Measurements from ENCODE around the gene EFCC1.
A peak's percentile ranks its signal among the peaks of the same experiment; 100 is the strongest.

EFCC1 gene

DNA sequence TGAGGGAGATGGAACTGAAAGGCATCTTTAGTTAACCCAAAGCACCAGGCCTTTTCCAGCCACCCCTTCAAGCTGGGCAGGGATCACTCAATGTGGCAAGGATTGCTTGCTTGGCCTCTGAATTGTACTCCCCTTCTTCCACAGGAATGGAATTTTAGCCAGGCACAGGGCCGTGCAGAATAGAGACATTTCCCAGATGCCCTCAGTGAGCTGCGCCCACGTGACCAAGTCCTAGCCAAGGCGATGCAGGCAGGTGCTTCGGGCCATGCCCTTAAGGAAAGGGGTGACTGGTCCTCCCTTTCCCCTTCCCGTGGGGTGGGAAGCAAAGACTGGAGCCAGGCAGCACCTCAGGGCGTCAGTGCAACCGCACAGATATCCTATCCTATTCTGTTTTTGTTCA, 77.4 kb downstream of the EFCC1 start:
- Histone ChIP-seq H2AFZ (ENCODE audit: insufficient read depth, low read length, poor library complexity) (no peak overlapping the region), H3K4me1 (ENCODE audit: control insufficient read depth in 1 of 2, insufficient read depth in 2 of 2, low read length in 2 of 2) (no peaks in the 10 kb centered on the region), H4K12ac (ENCODE audit: low read depth, low read length) (no peak overlapping the region), H4K8ac (ENCODE audit: low read depth, low read length) (no peak overlapping the region), H3K27me3 (ENCODE audit: insufficient read depth, low read length) (no peaks in the 10 kb centered on the region), H2BK12ac (ENCODE audit: low read length) (no peak overlapping the region), H3K9me3 (ENCODE audit: insufficient read depth, low read depth, low read length) (no peaks in the 10 kb centered on the region), H3K18ac (ENCODE audit: low read length) (no peak overlapping the region), H2BK5ac (ENCODE audit: low read depth, low read length, poor library complexity) (no peak overlapping the region), H2AK5ac (ENCODE audit: low read length) (no peak overlapping the region), H2BK120ac (ENCODE audit: insufficient read depth, low read length, poor library complexity) (no peak overlapping the region), H3K36me3 (ENCODE audit: control insufficient read depth in 1 of 2, insufficient read depth in 2 of 2, low read length in 2 of 2) (no peaks in the 10 kb centered on the region), H3K4me2 (ENCODE audit: low read length) (no peak overlapping the region), H3K4me3 (ENCODE audit: low read depth, low read length) (no peak overlapping the region), H4K91ac (ENCODE audit: low read depth, low read length) (no peak overlapping the region), H3K23ac (ENCODE audit: low read length) (no peak overlapping the region), H3K9ac (ENCODE audit: low read length) (peak overlapping the region; percentile 50), H3K14ac (ENCODE audit: low read length) (no peak overlapping the region), H3K79me2 (ENCODE audit: control insufficient read depth, insufficient read depth, low read length, poor library complexity) (no peaks in the 10 kb centered on the region), H3K27ac (ENCODE audit: low read depth, low read length) (no peak overlapping the region), H3K4ac (ENCODE audit: low read depth, low read length) (no peak overlapping the region), H3K79me1 (ENCODE audit: low read length) (no peaks in the 10 kb centered on the region)
- DNase-seq: no peak
- no CpG with 5 or more reads among the region's 8 CpGs for WGBS (ENCODE audit: extremely low coverage, insufficient coverage, insufficient read length)

DNA sequence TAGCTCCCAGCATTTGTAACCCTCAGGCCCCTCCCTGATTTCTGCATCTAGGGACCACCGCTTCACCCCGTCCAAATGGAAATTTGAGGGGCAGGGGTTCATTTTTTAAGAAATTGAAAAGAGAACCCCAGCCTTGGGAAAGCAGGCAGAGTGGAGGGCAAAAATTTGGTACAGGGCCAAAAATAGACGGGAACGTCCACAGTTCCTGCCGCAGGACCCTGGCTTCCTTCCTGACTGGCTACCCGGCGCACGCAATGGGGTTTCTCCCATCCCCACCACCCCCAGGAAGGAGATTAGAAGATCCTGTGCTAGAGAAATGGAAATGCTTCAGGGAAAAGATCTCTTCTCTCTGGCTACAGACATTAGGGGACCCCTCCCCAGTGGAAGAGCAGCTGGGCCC, 80.4 kb downstream of the EFCC1 start:
- Histone ChIP-seq H3K9ac (ENCODE audit: low read length) (no peak overlapping the region), H4K8ac (ENCODE audit: low read depth, low read length) (no peak overlapping the region), H4K12ac (ENCODE audit: low read depth, low read length) (no peak overlapping the region), H3K23ac (ENCODE audit: low read length) (no peak overlapping the region), H4K91ac (ENCODE audit: low read depth, low read length) (no peak overlapping the region), H2AK5ac (ENCODE audit: low read length) (no peak overlapping the region), H2AFZ (ENCODE audit: insufficient read depth, low read length, poor library complexity) (no peak overlapping the region), H3K27me3 (ENCODE audit: insufficient read depth, low read length) (no peaks in the 10 kb centered on the region), H3K79me1 (ENCODE audit: low read length) (no peaks in the 10 kb centered on the region), H3K14ac (ENCODE audit: low read length) (no peak overlapping the region), H2BK5ac (ENCODE audit: low read depth, low read length, poor library complexity) (no peak overlapping the region), H3K4me1 (ENCODE audit: control insufficient read depth in 1 of 2, insufficient read depth in 2 of 2, low read length in 2 of 2) (no peaks in the 10 kb centered on the region), H3K36me3 (ENCODE audit: control insufficient read depth in 1 of 2, insufficient read depth in 2 of 2, low read length in 2 of 2) (peaks cover 0 to 2% of the 10 kb centered on the region in 2 experiments), H3K9me3 (ENCODE audit: insufficient read depth, low read depth, low read length) (no peaks in the 10 kb centered on the region), H3K18ac (ENCODE audit: low read length) (no peak overlapping the region), H3K27ac (ENCODE audit: low read depth, low read length) (no peak overlapping the region), H3K79me2 (ENCODE audit: control insufficient read depth, insufficient read depth, low read length, poor library complexity) (no peaks in the 10 kb centered on the region), H3K4me2 (ENCODE audit: low read length) (no peak overlapping the region), H2BK120ac (ENCODE audit: insufficient read depth, low read length, poor library complexity) (no peak overlapping the region), H2BK12ac (ENCODE audit: low read length) (no peak overlapping the region), H3K4ac (ENCODE audit: low read depth, low read length) (no peak overlapping the region), H3K4me3 (ENCODE audit: low read depth, low read length) (no peak overlapping the region)
- no CpG with 5 or more reads among the region's 8 CpGs for WGBS (ENCODE audit: extremely low coverage, insufficient coverage, insufficient read length)
- DNase-seq: no peak

DNA sequence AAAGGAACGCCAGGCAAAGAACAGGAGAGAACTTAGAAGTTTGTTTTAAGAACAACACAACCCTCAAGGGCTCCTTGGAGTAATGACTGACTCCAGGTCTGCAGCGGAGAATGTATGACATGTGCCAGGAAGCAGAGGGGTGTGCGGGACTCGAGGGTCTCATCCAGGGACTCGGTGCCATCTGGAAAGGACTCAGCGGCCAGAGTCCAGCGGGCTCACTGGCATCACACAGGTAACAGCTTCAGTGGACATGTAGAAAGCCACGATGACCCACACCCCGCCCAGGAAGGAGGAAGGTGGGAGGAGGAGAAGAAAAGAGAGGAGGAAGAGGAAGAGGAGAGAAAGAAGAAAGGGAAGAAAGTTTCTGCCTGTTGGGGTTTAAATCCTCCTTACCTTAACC, 80.9 kb downstream of the EFCC1 start:
- Histone ChIP-seq H3K9me3 (ENCODE audit: insufficient read depth, low read depth, low read length) (no peaks in the 10 kb centered on the region), H2BK5ac (ENCODE audit: low read depth, low read length, poor library complexity) (no peak overlapping the region), H3K79me2 (ENCODE audit: control insufficient read depth, insufficient read depth, low read length, poor library complexity) (no peaks in the 10 kb centered on the region), H2BK12ac (ENCODE audit: low read length) (no peak overlapping the region), H3K23ac (ENCODE audit: low read length) (no peak overlapping the region), H2BK120ac (ENCODE audit: insufficient read depth, low read length, poor library complexity) (no peak overlapping the region), H3K14ac (ENCODE audit: low read length) (no peak overlapping the region), H3K4me2 (ENCODE audit: low read length) (no peak overlapping the region), H2AK5ac (ENCODE audit: low read length) (no peak overlapping the region), H3K9ac (ENCODE audit: low read length) (no peak overlapping the region), H4K8ac (ENCODE audit: low read depth, low read length) (no peak overlapping the region), H2AFZ (ENCODE audit: insufficient read depth, low read length, poor library complexity) (no peak overlapping the region), H3K79me1 (ENCODE audit: low read length) (no peaks in the 10 kb centered on the region), H4K12ac (ENCODE audit: low read depth, low read length) (no peak overlapping the region), H3K4me3 (ENCODE audit: low read depth, low read length) (no peak overlapping the region), H3K27me3 (ENCODE audit: insufficient read depth, low read length) (no peaks in the 10 kb centered on the region), H3K18ac (ENCODE audit: low read length) (no peak overlapping the region), H4K91ac (ENCODE audit: low read depth, low read length) (no peak overlapping the region), H3K4ac (ENCODE audit: low read depth, low read length) (no peak overlapping the region), H3K36me3 (ENCODE audit: control insufficient read depth in 1 of 2, insufficient read depth in 2 of 2, low read length in 2 of 2) (peaks cover 0 to 2% of the 10 kb centered on the region in 2 experiments), H3K27ac (ENCODE audit: low read depth, low read length) (no peak overlapping the region), H3K4me1 (ENCODE audit: control insufficient read depth in 1 of 2, insufficient read depth in 2 of 2, low read length in 2 of 2) (no peaks in the 10 kb centered on the region)
- no CpG with 5 or more reads among the region's 9 CpGs for WGBS (ENCODE audit: extremely low coverage, insufficient coverage, insufficient read length)
- no peak for DNase-seq

DNA sequence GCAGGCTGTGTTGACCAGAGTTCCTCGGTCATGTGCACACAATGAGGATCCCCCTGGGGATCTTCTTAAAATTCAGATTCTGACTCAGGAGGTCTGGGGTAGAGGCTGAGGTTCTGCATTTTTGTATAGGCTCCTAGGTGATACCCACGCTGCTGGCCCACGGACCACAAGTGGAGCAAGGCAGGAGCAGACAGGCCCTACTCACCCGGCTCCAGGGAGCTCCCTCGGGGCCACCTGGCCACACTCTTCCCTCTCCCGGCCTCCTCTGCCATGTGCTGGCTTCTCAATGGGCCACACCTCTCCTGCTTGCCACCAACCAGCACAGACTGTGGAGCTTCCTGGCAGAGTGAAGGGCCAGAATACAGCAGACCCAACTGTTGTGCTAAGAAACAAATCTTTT, 83.4 kb downstream of the EFCC1 start:
- Histone ChIP-seq H3K9ac (ENCODE audit: low read length) (no peak overlapping the region), H3K4ac (ENCODE audit: low read depth, low read length) (no peak overlapping the region), H2AFZ (ENCODE audit: insufficient read depth, low read length, poor library complexity) (no peak overlapping the region), H2BK120ac (ENCODE audit: insufficient read depth, low read length, poor library complexity) (no peak overlapping the region), H3K27ac (ENCODE audit: low read depth, low read length) (no peak overlapping the region), H3K36me3 (ENCODE audit: control insufficient read depth in 1 of 2, insufficient read depth in 2 of 2, low read length in 2 of 2) (peaks cover 0 to 2% of the 10 kb centered on the region in 2 experiments), H3K79me1 (ENCODE audit: low read length) (no peaks in the 10 kb centered on the region), H3K23ac (ENCODE audit: low read length) (no peak overlapping the region), H3K9me3 (ENCODE audit: insufficient read depth, low read depth, low read length) (no peaks in the 10 kb centered on the region), H2AK5ac (ENCODE audit: low read length) (no peak overlapping the region), H2BK12ac (ENCODE audit: low read length) (no peak overlapping the region), H4K91ac (ENCODE audit: low read depth, low read length) (no peak overlapping the region), H3K79me2 (ENCODE audit: control insufficient read depth, insufficient read depth, low read length, poor library complexity) (no peaks in the 10 kb centered on the region), H4K8ac (ENCODE audit: low read depth, low read length) (no peak overlapping the region), H4K12ac (ENCODE audit: low read depth, low read length) (no peak overlapping the region), H3K4me1 (ENCODE audit: control insufficient read depth in 1 of 2, insufficient read depth in 2 of 2, low read length in 2 of 2) (no peaks in the 10 kb centered on the region), H2BK5ac (ENCODE audit: low read depth, low read length, poor library complexity) (no peak overlapping the region), H3K27me3 (ENCODE audit: insufficient read depth, low read length) (no peaks in the 10 kb centered on the region), H3K4me3 (ENCODE audit: low read depth, low read length) (no peak overlapping the region), H3K14ac (ENCODE audit: low read length) (no peak overlapping the region), H3K4me2 (ENCODE audit: low read length) (no peak overlapping the region), H3K18ac (ENCODE audit: low read length) (no peak overlapping the region)
- no CpG with 5 or more reads among the region's 6 CpGs for WGBS (ENCODE audit: extremely low coverage, insufficient coverage, insufficient read length)
- no peak for DNase-seq

All from trophoblast cell (in vitro differentiated cells and primary cell).